Right atrium auricular region (tissue), 2 donors: Measurements from ENCODE around the gene CDYL. TPM values are rescaled to one million over a fixed set of nuclear protein-coding genes. Genes with fewer than 3 reads are reported as not detected.

Experiments used
- DNase-seq: peaks from one replicate; pipeline ENCODE4 v3.0.0-alpha.2; 2019; ENCODE audit warnings: low spot score
- H3K27ac ChIP-seq, 2 donors: fragments of 200-600 bp; sonication (generic); 1 replicate in 1 of 2; 2 replicates in 1 of 2; pipeline ENCODE4 v1.5.1; 2016 to 2019
- H3K27me3 ChIP-seq, 2 donors: fragments of 200-600 bp; sonication (generic); one replicate each; pipeline versions ENCODE4 v1.5.1 to v1.6.0; 2017 to 2019
- H3K36me3 ChIP-seq: fragments of 200-600 bp; sonication (generic); one replicate; pipeline ENCODE4 v1.5.1; 2016
- H3K4me1 ChIP-seq, 2 donors: fragments of 200-600 bp; sonication (generic); one replicate each; pipeline versions ENCODE4 v1.5.1 to v1.6.0; 2017 to 2019
- H3K4me3 ChIP-seq, 2 donors: fragments of 200-600 bp; sonication (generic); 1 replicate in 1 of 2; 2 replicates in 1 of 2; pipeline ENCODE4 v1.5.1; 2017 to 2019; ENCODE audit warnings: mild to moderate bottlenecking in 1 of 2, moderate library complexity in 1 of 2
- H3K9me3 ChIP-seq, 2 donors: fragments of 200-600 bp; sonication (generic); one replicate each; pipeline ENCODE4 v1.5.1; 2019
- CTCF ChIP-seq, 2 donors: fragments of 200-600 bp; sonication (generic); IDR thresholded peaks; one replicate each; pipeline ENCODE4 v1.5.1; 2019; ENCODE audit warnings: antibody characterized with exemption in 2 of 2
- total RNA-seq, 2 donors: library from RNA; depleted of rRNA; stranded (reverse); fragments of >200 nt; gene quantifications; one replicate each; pipeline ENCODE4 v1.1.0, GENCODE V29; 2016

The CDYL gene
- total RNA-seq, 2 donors from 2014 or later: 23.7 to 28.9 TPM

GRCh38 chr6:4885341-4885933, 109.2 kb downstream of the CDYL start:
- Histone ChIP-seq H3K9me3 (no peaks in the 10 kb centered on the region), H3K27me3 (no peaks in the 10 kb centered on the region), H3K36me3 (no peaks in the 10 kb centered on the region), H3K4me3 (no peak overlapping the region), H3K27ac (no peak overlapping the region), H3K4me1 (no peaks in the 10 kb centered on the region)
- TF ChIP-seq CTCF (IDR thresholded peaks at IDR 0.05): no peak
- no peak for DNase-seq

- no peak overlapping the region for H3K4me3 ChIP-seq
- no peak for TF ChIP-seq CTCF (IDR thresholded peaks at IDR 0.05)
- no peak for DNase-seq
- no peaks in the 10 kb centered on the region for H3K9me3 ChIP-seq
- peaks cover 19% of the 10 kb centered on the region for H3K36me3 ChIP-seq
- H3K4me1 ChIP-seq: no peaks in the 10 kb centered on the region
- no peaks in the 10 kb centered on the region for H3K27me3 ChIP-seq
- H3K27ac ChIP-seq: no peak overlapping the region
These were observed 112.6 kb downstream of the CDYL start for GRCh38 chr6:4888841-4889240.

GRCh38 chr6:4889701-4890100, 113.5 kb downstream of the CDYL start:
- H3K27ac ChIP-seq: no peak overlapping the region
- no peaks in the 10 kb centered on the region for H3K9me3 ChIP-seq
- no peak for TF ChIP-seq CTCF (IDR thresholded peaks at IDR 0.05)
- DNase-seq: no peak
- no peak overlapping the region for H3K4me3 ChIP-seq
- no peaks in the 10 kb centered on the region for H3K4me1 ChIP-seq
- H3K27me3 ChIP-seq: no peaks in the 10 kb centered on the region
- peaks cover 25% of the 10 kb centered on the region for H3K36me3 ChIP-seq

DNA sequence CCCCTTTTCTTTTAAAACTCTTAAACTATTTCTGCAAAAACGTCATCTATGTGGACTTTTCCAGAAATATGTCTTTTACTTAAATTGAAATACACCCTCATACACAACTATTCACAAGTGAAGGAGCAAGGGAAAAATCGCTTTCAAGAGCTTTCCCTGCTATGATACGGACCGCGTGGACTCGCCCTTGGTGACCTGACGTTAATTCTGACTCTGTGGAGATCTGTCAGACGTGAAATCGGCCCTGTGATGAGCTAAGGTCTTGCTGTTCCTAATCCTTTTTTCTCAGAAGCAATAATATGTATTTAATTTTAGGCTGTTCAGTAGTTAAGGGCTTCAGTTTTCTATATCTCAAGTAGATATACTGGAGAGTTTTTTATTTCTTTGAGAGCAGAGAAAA, 114.0 kb downstream of the CDYL start:
- no peaks in the 10 kb centered on the region for H3K9me3 ChIP-seq
- TF ChIP-seq CTCF (IDR thresholded peaks at IDR 0.05): no peak
- no peak for DNase-seq
- H3K36me3 ChIP-seq: peaks cover 25% of the 10 kb centered on the region
- no peak overlapping the region for H3K4me3 ChIP-seq
- no peaks in the 10 kb centered on the region for H3K4me1 ChIP-seq
- no peak overlapping the region for H3K27ac ChIP-seq
- no peaks in the 10 kb centered on the region for H3K27me3 ChIP-seq

GRCh38 chr6:4890627-4891026, 114.4 kb downstream of the CDYL start:
- Histone ChIP-seq H3K4me3 (no peak overlapping the region), H3K9me3 (no peaks in the 10 kb centered on the region), H3K27ac (no peak overlapping the region), H3K4me1 (no peaks in the 10 kb centered on the region), H3K36me3 (peaks cover 25% of the 10 kb centered on the region), H3K27me3 (no peaks in the 10 kb centered on the region)
- DNase-seq: no peak
- no peak for TF ChIP-seq CTCF (IDR thresholded peaks at IDR 0.05)

- no peak for TF ChIP-seq CTCF (IDR thresholded peaks at IDR 0.05)
- no peak overlapping the region for H3K4me3 ChIP-seq
- no peak overlapping the region for H3K27ac ChIP-seq
- H3K27me3 ChIP-seq: no peaks in the 10 kb centered on the region
- DNase-seq: no peak
- no peaks in the 10 kb centered on the region for H3K4me1 ChIP-seq
- peaks cover 25% of the 10 kb centered on the region for H3K36me3 ChIP-seq
- H3K9me3 ChIP-seq: no peaks in the 10 kb centered on the region
These were observed 114.9 kb downstream of the CDYL start for GRCh38 chr6:4891141-4891540.
